Retinal pigment epithelial cell (primary cell): ENCODE data around the gene PI4K2A.

Experiments used
- DNase-seq: peaks from one replicate; pipeline ENCODE4 v3.0.0-alpha.2; 2010; ENCODE audit warnings: low read depth
- H3K4me3 ChIP-seq: 2 replicates; pipeline ENCODE4 v1.5.1; 2011; ENCODE audit warnings: mild to moderate bottlenecking, low read length, control low read depth, moderate library complexity
- TF ChIP-seq, protein P1 (sequence below): conservative IDR thresholded peaks from 2 replicates; pipeline ENCODE4 v1.5.1; 2011; ENCODE audit warnings: low read depth, low read length, control low read depth, inconsistent platforms

Gene PI4K2A

DNA sequence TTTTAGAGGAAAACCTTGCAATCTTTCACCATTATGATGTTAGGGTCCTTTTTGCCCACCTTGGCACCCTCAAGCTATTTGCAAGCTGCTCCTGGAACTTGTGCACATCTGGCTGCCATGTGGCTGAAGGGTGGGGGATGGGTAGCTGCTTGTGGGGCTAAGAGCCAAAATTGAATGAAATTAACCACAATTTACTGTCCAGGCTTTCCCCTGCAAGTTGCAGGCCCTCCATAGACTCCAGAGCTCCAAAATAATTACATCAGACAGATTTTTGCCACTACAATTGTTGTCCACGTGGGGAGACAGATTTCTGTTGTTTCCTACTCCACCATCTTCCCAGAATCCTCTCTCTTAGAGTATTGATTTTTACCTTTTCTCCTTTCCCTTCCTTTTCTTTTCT lies 19.1 kb downstream of the PI4K2A start:
- TF ChIP-seq, protein P1, sequence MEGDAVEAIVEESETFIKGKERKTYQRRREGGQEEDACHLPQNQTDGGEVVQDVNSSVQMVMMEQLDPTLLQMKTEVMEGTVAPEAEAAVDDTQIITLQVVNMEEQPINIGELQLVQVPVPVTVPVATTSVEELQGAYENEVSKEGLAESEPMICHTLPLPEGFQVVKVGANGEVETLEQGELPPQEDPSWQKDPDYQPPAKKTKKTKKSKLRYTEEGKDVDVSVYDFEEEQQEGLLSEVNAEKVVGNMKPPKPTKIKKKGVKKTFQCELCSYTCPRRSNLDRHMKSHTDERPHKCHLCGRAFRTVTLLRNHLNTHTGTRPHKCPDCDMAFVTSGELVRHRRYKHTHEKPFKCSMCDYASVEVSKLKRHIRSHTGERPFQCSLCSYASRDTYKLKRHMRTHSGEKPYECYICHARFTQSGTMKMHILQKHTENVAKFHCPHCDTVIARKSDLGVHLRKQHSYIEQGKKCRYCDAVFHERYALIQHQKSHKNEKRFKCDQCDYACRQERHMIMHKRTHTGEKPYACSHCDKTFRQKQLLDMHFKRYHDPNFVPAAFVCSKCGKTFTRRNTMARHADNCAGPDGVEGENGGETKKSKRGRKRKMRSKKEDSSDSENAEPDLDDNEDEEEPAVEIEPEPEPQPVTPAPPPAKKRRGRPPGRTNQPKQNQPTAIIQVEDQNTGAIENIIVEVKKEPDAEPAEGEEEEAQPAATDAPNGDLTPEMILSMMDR: no peak
- DNase-seq: no peak
- H3K4me3 ChIP-seq: no peak overlapping the region

DNA sequence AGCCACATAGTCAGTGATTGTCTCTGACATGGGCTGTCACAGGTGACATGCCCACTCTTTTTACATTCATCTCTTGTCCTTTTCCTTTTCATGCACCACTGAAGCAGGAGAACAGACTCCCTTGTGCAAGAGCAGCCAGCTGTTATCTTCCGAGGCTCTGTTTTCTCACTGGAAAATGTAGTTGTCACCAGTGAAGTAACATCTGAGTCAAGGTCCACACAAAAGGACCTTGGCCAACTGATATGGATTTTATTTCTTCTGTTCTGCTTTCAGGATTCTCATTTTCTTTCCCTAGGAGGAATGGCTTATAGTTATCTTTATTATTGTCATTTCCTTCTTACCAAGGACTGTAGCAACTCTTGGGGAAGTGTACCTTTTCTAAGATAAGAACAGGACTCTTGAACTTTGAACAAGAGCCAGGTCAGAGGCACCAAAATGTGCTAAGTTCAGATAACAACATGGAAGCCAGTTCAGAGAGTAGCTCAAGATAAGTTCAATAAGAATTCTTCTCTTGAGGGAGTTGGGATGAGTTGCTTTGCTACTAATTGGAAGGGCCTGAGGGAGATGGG lies 23.9 kb downstream of the PI4K2A start:
- H3K4me3 ChIP-seq: no peak overlapping the region
- no peak for DNase-seq
- TF ChIP-seq, protein P1: no peak

DNA sequence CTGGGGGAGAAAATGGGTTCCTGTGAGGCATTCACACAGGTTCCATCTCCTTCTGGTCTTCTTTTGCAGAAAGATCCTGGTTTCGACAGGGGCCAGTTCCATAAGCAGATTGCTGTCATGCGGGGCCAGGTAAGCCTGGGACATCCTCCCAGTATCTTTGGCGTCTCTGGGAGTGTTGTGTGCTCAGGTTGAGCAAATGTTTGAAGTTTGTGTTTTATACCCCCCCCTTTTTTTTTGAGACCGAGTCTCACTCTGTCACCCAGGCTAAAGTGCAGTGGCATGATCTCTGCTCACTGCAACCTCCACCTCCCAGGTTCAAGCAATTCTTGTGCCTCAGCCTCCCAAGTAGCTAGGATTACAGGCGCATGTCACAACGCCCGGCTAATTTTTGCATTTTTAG lies 26.5 kb downstream of the PI4K2A start:
- TF ChIP-seq, protein P1: no peak
- no peak for DNase-seq
- H3K4me3 ChIP-seq: no peak overlapping the region

DNA sequence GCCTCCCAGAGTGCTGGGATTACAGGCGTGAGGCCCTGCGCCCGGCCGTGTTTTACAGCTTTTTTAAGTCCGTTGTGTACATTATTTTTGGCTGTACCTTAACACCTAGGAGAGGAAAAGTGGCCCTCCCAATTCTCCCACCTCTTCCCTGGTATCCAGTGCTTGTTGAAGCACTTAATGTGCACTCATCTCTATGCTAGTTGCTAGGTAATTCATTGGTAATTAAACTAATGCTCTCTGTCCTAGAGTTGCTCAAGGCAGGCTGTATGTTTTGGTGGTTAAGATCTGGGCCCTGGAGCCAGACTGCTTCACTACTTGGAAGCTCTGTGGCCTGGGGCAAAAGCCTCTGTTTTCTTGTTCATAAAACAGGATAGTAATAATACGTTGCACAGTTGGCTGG lies 27.0 kb downstream of the PI4K2A start:
- TF ChIP-seq, protein P1: no peak
- no peak overlapping the region for H3K4me3 ChIP-seq
- no peak for DNase-seq

DNA sequence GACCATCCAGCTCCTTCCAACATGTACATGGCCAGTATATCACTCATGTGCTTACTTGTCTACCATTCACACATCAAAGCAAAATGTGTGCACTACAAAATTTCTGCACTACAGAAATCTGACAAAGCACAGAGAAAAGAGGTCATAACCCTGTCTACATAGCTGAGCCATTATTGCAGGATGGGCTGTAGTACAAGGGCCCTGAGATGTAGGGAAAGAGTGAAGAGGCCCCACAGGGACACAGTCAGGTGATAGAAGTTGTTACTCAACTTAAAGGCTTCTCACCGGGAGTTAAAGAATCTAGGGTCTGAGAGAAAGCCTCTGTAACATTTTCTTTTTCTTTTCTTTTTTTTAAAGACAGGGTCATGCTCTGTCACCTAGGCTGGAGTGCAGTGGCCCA lies 29.1 kb downstream of the PI4K2A start:
- H3K4me3 ChIP-seq: no peak overlapping the region
- no peak for DNase-seq
- TF ChIP-seq, protein P1: no peak

DNA sequence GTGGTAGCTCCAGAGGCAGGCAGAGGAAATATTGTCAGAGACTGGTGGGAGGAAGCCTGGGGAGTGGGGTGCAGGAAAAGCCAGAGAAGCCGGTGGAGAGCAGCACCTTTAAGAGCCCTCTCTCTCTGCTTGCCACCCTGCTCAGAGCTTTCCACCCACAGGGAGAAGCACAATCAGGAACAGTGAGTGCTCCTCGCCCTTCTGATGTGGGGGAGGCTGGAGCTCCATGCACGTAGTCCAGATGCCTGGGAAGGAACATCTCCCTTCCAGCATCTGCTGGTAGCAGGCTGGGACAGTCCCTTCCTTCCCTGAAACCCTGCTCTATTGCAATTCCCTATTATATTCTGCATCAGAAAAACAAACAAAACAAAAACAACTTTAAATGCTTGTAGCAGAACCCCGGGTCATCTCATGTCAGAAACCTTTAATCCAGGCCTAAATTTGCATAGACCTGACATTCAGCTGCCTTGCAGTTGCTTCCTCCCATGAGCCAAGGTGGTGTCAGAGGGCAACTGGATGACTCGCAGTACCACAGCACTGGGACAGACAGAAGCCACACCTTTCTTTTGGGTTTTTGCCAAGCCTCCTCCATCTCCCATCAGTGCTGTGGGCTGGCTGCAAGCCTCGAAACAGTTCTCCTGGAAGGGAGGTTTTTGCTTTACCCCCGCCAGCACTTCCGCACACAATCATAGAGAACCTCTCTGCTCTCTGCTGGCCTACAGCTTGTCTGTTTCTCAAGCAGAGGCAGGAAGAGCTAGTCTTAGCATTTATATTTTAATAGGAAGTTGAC lies 33.5 kb downstream of the PI4K2A start:
- DNase-seq: no peak
- H3K4me3 ChIP-seq: no peak overlapping the region

DNA sequence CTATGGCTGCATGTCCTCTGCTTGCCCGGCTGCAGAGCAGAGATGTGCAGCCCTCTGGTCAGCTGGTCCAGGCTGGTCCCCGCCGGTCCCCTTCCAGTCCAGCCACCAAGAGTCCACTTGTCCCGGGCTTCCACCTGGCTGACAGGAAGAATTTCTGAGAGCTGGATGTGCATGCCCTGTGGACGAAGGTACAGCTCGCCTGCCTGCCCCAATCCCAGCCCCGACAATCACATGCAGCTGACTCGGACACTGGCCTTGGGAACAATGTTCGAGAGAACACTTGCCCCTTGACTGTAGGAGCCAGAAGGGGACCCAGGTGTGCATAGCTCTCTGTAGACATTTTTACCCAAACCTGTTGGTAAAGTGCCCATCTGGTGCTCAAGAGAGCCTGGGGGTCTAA lies 34.8 kb downstream of the PI4K2A start:
- no peak overlapping the region for H3K4me3 ChIP-seq
- DNase-seq: no peak
- TF ChIP-seq, protein P1: no peak

More for the DNA sequence above, 33.5 kb downstream of the PI4K2A start:
- TF ChIP-seq, protein P1: no peak
